ENCODE data around the gene SSBP2.

DNA sequence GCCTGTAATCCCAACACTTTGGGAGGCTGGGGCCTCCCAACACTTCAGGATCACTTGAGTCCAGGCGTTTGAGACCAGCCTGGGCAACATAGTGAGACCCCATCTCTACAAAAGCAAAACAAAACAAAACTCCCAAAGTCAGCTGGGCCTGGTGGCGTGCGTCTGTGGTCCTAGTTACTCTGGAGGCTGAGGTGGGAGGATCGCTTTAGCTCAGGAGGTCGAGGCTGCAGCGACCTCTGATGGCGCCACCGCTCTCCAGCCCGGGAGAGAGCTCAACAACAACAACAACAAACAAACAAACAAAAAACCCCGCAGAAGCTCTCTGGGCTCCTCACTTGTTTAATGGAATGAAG lies 357.5 kb downstream of the SSBP2 start:
- TF ChIP-seq, protein P1, sequence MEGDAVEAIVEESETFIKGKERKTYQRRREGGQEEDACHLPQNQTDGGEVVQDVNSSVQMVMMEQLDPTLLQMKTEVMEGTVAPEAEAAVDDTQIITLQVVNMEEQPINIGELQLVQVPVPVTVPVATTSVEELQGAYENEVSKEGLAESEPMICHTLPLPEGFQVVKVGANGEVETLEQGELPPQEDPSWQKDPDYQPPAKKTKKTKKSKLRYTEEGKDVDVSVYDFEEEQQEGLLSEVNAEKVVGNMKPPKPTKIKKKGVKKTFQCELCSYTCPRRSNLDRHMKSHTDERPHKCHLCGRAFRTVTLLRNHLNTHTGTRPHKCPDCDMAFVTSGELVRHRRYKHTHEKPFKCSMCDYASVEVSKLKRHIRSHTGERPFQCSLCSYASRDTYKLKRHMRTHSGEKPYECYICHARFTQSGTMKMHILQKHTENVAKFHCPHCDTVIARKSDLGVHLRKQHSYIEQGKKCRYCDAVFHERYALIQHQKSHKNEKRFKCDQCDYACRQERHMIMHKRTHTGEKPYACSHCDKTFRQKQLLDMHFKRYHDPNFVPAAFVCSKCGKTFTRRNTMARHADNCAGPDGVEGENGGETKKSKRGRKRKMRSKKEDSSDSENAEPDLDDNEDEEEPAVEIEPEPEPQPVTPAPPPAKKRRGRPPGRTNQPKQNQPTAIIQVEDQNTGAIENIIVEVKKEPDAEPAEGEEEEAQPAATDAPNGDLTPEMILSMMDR (IDR thresholded peaks at IDR 0.05), result no peak
- TF ChIP-seq POLR2A (IDR thresholded peaks at IDR 0.05), result no peak

All from Peyer's patch (tissue), 4 donors.